Erythroblast (primary cell): ENCODE results near the gene KCNJ11.
A peak's percentile ranks its signal among the peaks of the same experiment; 100 is the strongest.

Experiments used
- DNase-seq, 2 experiments: peaks; one replicate each; lab custom pipeline; 2025; lab: John Stamatoyannopoulos, UW
- GATA1 ChIP-seq: IDR thresholded peaks from 2 replicates; pipeline ENCODE4 v1.6.1; 2011; ENCODE audit warnings: low read depth, mild to moderate bottlenecking, control low read depth, low read length, moderate library complexity
- POLR2A ChIP-seq: IDR thresholded peaks from 2 replicates; pipeline ENCODE4 v1.6.1; 2011; ENCODE audit warnings: mild to moderate bottlenecking, low read length

Gene KCNJ11

DNA sequence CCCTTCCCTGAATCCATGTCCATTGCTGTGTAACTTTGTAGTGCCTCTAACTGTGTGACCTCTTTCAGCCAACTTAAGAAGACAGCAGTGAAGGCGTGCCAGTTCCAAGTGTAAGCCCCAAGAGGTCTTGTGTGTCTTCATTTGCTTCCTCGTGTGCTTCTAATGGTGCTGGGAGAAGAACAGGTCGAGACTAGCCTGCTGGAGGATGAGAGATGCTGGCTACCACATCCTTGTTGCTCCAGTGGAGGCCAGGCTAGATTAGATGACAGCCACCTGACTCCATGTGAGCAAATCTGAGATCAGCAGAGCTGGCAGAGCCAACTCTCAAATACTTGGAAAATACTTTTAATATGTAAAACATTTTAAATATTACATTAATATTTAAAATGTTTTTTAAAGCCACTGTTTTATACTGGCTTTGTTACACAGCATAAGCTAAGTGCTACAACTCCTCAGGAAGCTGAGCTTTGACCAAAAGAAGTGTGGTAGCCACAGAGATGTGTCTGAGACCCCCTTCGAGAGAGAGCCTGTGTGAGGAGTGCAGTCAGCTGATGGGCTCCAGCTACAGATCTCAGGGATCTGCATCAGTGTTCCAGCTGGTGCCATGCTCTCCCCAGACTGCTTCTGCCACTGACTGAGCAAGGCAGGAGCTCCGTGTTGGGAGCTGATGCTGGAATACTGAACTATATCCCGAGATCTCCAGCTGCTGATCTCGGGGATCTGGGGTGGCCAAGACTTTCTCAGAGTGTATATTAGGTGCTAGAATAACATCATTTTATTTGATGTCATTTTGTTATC is 8.9 kb downstream of the KCNJ11 start:
- no peak for DNase-seq
- TF ChIP-seq GATA1 (no peak), POLR2A (no peak)

DNA sequence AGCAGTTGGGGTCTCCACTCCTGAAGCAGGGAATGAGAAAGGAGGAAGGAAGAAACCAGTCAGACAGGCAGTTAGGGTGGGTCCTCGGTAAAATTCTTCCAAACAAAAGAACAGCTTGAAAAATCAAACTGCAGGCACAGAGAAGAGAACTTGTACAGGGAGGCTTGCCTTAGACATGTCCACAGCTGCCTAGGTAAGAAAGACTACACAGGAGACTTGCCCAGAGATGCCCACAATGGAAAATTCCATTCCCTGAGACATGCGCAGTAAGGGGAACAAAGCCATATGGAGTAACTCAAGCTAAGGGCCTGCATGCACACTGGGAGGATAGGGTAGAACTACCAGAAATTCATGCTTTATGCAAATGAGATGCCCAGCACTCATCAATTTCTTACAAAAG is 9.8 kb downstream of the KCNJ11 start:
- TF ChIP-seq POLR2A (no peak), GATA1 (no peak)
- DNase-seq, result no peak

DNA sequence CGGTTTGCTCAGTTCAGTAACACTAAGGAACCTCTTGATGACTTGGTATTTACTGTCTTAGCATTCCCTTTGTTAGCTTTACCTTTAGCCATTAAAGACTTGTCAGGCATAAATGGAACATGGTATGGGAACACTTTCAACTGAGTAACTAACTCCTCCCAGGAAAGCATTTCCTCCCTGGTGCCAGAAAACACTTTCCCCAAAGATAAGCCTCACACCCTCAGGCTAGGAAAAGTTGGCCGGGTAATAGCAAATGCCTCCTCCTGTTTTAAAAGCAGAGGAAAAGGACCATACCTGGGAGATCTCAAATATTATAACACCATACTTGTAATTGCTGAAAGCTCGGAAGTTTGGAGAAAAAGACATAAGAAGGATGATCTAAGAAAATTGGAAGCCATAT is 12.0 kb downstream of the KCNJ11 start:
- TF ChIP-seq POLR2A, result no peak
- no peak for TF ChIP-seq GATA1
- no peak for DNase-seq

DNA sequence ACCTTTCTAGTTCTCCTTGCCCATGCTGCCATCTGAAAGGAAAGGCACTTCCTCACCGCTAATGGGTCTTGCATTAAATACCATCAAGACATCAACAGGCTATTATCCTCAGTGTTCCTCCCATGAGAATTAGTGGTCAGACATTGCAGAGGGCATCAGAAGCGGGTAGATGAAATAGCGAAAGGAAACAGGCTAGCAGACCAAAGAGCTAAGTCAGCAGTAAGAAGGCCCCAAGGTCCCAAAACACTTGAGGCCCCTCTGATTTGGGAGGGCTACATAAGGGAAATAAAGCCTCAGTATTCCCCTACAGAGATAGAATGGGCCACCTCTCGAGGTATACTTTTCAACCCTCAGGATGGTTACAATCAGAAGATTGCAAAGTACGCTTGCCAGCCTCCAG is 12.9 kb downstream of the KCNJ11 start:
- TF ChIP-seq GATA1, result no peak
- DNase-seq, result no peak

DNA sequence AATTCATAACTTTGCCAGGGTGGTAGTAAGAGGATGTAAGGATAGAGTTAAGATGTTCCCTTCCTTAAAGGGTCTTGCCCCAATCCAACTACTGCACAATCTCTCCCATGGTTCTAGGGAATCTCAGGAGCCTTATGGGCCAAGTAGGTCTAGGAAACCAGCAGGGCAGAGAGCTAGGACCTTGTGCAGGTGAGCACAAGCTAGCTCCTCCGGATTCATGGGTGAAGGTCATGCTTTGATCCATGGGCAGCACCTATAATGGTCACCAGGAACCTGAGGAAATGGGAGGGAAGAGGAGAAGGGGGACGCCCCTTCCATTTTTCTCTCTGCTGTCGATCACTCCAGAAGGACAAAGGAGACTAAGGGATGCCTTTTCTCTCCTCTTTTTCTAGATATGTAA is 16.8 kb downstream of the KCNJ11 start:
- peak; percentile 40 to 56 for DNase-seq
- no peak for TF ChIP-seq POLR2A
- no peak for TF ChIP-seq GATA1

DNA sequence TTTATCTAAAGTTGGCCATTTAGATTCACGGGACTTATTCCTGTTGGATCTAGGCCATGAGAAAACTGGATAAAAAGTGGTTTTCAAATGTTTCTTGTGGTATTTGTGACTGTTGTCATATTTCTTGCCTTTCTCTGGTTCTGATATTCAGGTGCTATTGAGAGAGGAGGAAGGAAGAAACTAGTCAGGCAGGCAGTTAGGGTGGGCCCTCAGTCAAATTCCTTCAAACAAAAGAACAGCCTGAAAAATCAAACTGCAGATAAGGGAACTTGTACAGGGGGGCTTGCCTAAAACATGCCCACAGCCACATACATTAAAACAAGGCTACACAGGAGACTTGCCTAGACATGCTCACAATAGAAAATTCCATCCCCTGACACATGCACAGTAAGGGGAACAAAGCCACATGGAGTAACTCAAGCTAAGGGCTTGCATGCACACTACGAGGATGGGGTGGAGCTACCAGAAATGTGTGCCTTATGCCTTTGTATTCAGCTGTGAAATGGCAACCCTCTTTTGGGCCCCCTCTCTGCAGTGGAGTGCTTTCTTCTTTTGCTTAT is 18.7 kb downstream of the KCNJ11 start:
- no peak for TF ChIP-seq GATA1
- DNase-seq, result no peak

DNA sequence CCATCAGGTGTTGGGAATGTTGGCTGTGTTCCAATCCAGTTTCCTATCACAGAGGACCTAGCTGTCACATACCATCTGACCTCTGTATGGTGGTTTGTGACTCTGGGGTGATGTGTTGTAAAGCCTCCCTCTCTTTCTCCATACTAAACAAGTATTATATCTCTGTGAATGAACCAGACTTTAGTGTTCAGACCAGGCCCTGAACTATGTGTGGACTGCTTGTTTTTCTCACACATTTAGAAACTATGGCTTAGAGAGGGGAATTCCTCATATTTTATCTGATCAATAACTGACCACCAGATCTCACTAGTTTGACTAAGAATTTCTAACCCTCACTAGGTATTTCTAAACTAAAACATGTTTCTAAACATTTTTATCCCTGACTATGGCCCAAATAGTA is 19.4 kb downstream of the KCNJ11 start:
- no peak for DNase-seq
- TF ChIP-seq POLR2A (no peak), GATA1 (no peak)

DNA sequence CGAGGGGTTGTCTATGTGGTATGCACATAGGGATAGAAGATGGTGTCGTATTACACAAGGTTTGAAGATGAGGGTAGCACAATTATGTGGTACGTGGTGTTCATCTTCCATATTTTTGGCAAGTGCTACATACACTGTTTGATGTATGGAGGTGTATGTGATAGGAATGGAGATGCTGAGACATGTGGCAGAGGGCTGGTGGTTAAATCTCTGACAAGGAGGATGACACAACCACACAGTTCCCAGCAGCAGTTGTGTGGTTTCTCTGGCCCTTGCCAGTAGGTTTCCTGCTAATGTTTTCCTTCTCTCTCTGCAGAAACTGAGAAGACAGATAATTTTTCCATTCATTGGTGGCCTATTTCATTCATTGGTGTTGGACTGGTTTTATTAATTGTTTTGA is 19.9 kb downstream of the KCNJ11 start:
- no peak for TF ChIP-seq GATA1
- TF ChIP-seq POLR2A, result no peak
- no peak for DNase-seq

DNA sequence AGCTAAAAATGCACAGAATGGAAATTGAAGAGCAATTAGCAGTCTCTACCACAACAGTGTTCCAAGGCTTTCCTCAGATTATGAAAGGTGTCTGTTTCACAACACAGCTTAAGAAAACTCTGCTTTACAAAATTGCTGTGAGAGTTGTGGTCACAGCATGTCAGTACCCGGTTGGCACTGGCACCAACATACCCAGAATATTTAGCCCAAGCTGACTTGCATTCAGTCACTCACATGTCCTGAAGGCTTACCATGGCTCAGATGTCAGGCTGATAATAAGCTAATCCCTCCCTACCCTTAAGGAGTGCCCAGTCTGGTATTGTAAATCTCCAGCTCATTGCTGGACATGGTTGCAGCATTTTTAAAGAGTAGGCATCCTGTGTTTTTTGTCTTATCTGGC is 22.0 kb downstream of the KCNJ11 start:
- TF ChIP-seq GATA1, result no peak
- TF ChIP-seq POLR2A, result no peak
- DNase-seq, result no peak

DNA sequence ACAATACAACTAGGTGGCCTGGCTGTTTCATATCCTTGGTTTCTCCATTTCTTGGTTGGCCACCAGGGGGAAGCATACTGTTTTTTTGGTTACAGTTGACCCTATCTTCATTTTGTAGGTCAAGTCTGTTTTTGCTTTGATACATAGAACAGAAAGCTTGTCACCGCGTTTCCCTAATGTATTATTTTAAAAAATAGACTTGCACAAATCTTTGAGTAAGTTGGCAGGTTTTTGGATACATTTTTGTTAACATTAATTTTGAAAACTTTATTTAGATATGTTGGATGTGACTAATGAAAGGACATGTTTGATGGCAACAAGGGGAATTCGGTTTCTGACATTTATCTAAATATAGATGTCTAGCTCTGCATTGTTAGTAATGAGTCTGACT is 33.9 kb downstream of the KCNJ11 start:
- TF ChIP-seq POLR2A (no peak), GATA1 (no peak)
- peak; percentile 84 for DNase-seq

DNA sequence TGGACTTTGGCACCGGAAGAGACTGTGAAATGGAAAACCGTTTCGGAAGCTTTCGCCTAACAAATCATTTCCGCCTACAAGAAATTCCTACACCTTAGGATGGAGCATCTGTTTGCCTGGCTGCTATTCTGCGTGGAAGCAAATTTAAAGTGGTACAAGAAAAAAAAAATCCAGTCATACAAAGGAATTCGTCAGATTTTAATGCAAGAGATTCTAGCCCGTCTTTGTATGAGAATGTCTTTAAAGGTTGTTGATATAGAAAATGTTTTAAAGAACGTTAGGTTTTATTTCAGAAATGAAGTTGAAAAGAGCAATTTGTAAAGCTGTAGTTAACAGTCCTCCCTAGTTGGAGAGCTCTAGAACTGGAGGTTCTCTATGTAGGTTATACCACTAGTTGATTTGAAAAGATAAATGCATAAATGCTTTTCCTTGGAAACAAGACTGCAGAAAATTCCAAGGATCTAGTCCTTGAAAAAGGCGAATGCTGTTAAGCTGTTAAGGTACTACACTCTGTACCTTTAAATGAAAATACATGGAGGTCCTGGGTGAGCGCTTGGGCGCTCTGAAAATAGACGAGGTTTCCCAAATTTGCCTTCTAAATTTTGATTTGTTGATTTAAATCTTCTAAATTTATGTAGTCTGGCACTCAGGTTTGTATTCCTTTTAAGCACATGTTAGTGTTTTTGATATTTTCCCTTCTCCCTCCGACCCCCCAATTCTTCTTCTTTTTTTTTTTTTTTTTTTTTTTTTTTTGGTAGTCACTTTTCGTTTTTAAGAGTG is 34.4 kb downstream of the KCNJ11 start:
- DNase-seq, result peak in 1 of 2 experiments; percentile 39
- TF ChIP-seq GATA1, result no peak
- TF ChIP-seq POLR2A, result peak; percentile 16

DNA sequence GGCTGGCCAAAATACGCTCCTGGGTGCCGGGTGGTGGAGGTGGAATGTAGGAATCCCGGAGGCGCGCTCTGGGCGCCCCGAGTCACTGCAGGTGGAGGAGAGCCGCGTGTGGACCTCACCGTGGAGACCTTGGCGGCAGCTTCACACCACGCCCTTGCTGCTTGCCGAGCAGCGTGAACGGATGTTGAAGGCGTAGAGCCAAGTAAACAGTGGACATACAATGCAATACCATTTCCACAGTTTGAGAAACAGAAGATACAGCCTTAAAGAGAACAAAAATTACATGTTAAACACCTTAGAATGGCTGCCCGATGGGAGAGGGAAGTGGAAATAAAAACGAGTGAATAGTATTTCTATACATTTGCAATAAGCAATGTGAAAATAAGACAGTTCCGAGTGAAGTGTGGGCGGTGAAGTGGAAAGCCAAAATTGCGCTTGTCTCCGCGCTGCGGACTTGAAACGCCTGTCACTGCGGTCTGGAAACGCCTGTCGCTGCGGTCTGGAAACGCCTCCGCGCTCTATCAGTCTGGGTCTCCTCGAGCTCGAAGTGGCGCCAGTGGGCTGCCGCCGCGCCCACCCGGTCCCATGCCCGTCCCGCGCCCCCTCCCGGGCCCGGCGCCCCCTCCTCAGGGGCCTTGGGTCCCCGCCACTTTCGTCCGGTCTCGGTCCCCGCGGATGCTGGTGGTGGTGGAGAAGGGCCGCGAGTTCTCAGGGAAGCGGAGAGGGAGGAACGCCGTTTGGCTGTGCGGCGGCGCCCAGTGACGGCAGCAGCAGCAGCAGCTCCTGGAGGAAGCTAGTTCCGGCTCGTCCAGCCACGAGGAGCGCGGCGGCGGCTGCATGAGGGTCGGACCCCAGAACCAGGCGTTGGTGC is 35.3 kb downstream of the KCNJ11 start:
- TF ChIP-seq GATA1 (no peak), POLR2A (peak; percentile 52)
- peak; percentile 80 to 85 for DNase-seq

DNA sequence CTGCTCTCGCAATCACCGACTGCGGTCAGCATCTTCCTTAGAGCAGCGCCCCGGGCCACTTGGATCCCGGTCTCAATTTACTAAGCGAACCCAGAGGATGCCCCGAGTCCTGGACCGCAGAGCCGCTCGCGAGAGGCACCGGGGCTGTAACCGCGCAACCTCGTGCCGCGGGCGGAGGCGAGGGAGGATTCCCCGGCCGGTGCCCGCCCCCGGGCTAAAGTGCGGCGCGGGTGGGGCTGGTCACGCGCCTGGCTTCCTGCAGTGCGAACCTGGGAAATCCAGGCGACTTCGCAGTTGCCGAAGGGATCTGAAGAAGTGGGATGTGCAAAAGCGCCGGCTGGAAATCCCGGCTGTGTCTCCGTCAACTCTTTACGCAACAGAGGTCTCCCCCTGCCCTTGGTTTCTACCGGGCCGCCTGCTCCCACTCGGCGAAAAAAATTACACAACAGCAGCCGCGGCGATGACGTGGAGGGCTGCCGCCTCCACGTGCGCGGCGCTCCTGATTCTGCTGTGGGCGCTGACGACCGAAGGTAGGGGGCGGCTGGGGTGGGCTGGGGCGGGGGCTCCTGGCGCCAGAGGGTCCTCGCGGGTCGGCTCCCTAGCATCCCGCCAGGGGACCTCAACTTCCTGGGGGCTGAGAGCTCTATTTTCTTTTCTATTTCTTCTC is 36.8 kb downstream of the KCNJ11 start, which contains the start of gene NCR3LG1:
Gene NCR3LG1 (plus strand): TSS at position 291 of the 667 bp plus-strand sequence. CDS start 170 bp downstream, at position 461.
- TF ChIP-seq GATA1 (no peak), POLR2A (peak; percentile 42)
- peak; percentile 61 to 76 for DNase-seq

DNA sequence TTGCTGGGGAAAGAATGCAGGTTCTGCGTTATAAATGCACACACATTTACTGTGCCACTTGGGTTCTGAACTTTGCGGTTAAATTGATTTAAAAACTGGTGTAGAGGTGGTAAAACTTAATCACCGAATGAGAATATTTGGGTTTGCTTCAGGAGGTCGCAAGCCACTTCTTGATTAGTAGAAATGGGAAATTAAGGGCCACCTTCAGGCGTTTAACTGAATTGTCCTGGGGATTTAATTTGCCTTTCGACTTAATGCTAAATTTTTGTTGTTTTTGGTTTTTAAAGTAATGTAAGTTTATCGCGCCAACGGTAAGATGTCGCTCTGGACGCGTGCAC is 37.3 kb downstream of the KCNJ11 start:
- DNase-seq, result no peak
- TF ChIP-seq POLR2A (no peak), GATA1 (no peak)
